Fibroblast of lung (primary cell): Measurements from ENCODE around the gene TMEM52B. TPM values are rescaled to one million over a fixed set of nuclear protein-coding genes. Genes with fewer than 3 reads are reported as not detected.
A peak's percentile ranks its signal among the peaks of the same experiment; 100 is the strongest.

Source experiments
- DNase-seq, 2 donors: peaks; one replicate each; pipeline versions ENCODE4 v3.0.0 to v3.0.0-alpha.2; 2010; ENCODE audit warnings: low read depth in 2 of 2
- H2AFZ ChIP-seq: 2 replicates; pipeline ENCODE4 v1.5.1; 2012; ENCODE audit warnings: low read length, control low read depth, inconsistent platforms
- H3K27ac ChIP-seq: 2 replicates; pipeline ENCODE4 v1.5.1; 2011; ENCODE audit warnings: low read length, control low read depth; ENCODE audit not compliant: insufficient read depth
- H3K27me3 ChIP-seq: 2 replicates; pipeline ENCODE4 v1.5.1; 2011; ENCODE audit warnings: mild to moderate bottlenecking, low read length; ENCODE audit not compliant: control insufficient read depth, insufficient read depth
- H3K36me3 ChIP-seq: 2 replicates; pipeline ENCODE4 v1.5.1; 2011; ENCODE audit warnings: low read length; ENCODE audit not compliant: control insufficient read depth, insufficient read depth
- H3K4me1 ChIP-seq: 2 replicates; pipeline ENCODE4 v1.5.1; 2011; ENCODE audit warnings: low read length; ENCODE audit not compliant: control insufficient read depth, insufficient read depth; ENCODE audit errors: extremely low read depth
- H3K4me2 ChIP-seq: 2 replicates; pipeline ENCODE4 v1.5.1; 2011; ENCODE audit warnings: low read length, control low read depth; ENCODE audit not compliant: insufficient read depth; ENCODE audit errors: extremely low read depth
- H3K4me3 ChIP-seq, 4 experiments: fragments of 200-600 bp in 1 of 4; sonication (generic) in 1 of 4; replicated peaks in 1 of 4; 2 replicates each; pipeline ENCODE4 v1.5.1; 2011 to 2016; ENCODE audit warnings: low read length in 4 of 4, low read depth in 3 of 4, mild to moderate bottlenecking in 3 of 4, control low read depth in 2 of 4, inconsistent platforms in 1 of 4, mixed read lengths in 1 of 4; ENCODE audit not compliant: insufficient read depth in 1 of 4; ENCODE audit errors: control extremely low read depth in 1 of 4
- H3K79me2 ChIP-seq: 2 replicates; pipeline ENCODE4 v1.5.1; 2012; ENCODE audit warnings: mild to moderate bottlenecking, low read length, inconsistent platforms; ENCODE audit not compliant: control insufficient read depth, insufficient read depth
- H3K9ac ChIP-seq: 2 replicates; pipeline ENCODE4 v1.5.1; 2011; ENCODE audit warnings: mild to moderate bottlenecking, low read length, control low read depth; ENCODE audit not compliant: insufficient read depth
- H3K9me3 ChIP-seq: 2 replicates; pipeline ENCODE4 v1.5.1; 2012; ENCODE audit warnings: low read depth, low read length; ENCODE audit not compliant: control insufficient read depth, insufficient read depth
- H4K20me1 ChIP-seq: 2 replicates; pipeline ENCODE4 v1.5.1; 2011; ENCODE audit warnings: low read length; ENCODE audit not compliant: control insufficient read depth, insufficient read depth; ENCODE audit errors: extremely low read depth
- CTCF ChIP-seq, 2 donors: IDR thresholded peaks in 1 of 2; conservative IDR thresholded peaks in 1 of 2; 1 replicate in 1 of 2; 2 replicates in 1 of 2; pipeline ENCODE4 v1.5.1; 2011 to 2012; ENCODE audit warnings: low read length in 2 of 2, control low read depth in 1 of 2, inconsistent platforms in 1 of 2, low read depth in 1 of 2, mild to moderate bottlenecking in 1 of 2
- EZH2 ChIP-seq: IDR thresholded peaks from 2 replicates; pipeline ENCODE4 v1.5.1; 2012; ENCODE audit warnings: low read length, control low read depth, mild to moderate bottlenecking; ENCODE audit errors: missing control alignments
- polyA plus RNA-seq, 2 donors: library from polyadenylated mRNA; depleted of rRNA in 1 of 2; stranded (reverse) in 1 of 2; unstranded in 1 of 2; fragments of >200 nt; gene quantifications; 2 replicates each; pipeline ENCODE4 v1.2.1, GENCODE V29; 2011 to 2012; ENCODE audit warnings: missing spikeins in 1 of 2
- total RNA-seq: library from RNA; depleted of rRNA; stranded (reverse); fragments of >200 nt; gene quantifications from 2 replicates; pipeline ENCODE4 v1.2.1, GENCODE V29; 2014

Gene TMEM52B
- total and polyA plus RNA-seq, 2 donors (not counting 1 experiment from before 2014, with no cell fraction given), result 0.50 to 5.7 TPM

- Histone ChIP-seq H3K9me3 (no peaks in the 10 kb centered on the region), H3K79me2 (no peaks in the 10 kb centered on the region), H3K9ac (no peak overlapping the region), H3K4me2 (no peak overlapping the region), H3K27me3 (no peaks in the 10 kb centered on the region), H3K4me3 (no peak overlapping the region), H2AFZ (no peak overlapping the region), H3K4me1 (no peaks in the 10 kb centered on the region), H3K27ac (no peak overlapping the region), H3K36me3 (no peaks in the 10 kb centered on the region), H4K20me1 (no peaks in the 10 kb centered on the region)
- no peak for TF ChIP-seq CTCF (conservative IDR thresholded peaks at IDR 0.05 in 1 of 2, IDR thresholded peaks at IDR 0.05 in 1 of 2; ENCODE audit: low read depth in 1 of 2, low read length in 2 of 2)
- TF ChIP-seq EZH2, result no peak
- DNase-seq, result no peak
These were observed 55.7 kb downstream of the TMEM52B start for GRCh38 chr12:10234562-10234961.

GRCh38 chr12:10235761-10236631, 57.2 kb downstream of the TMEM52B start:
- no peaks in the 10 kb centered on the region for H3K36me3 ChIP-seq
- H3K9me3 ChIP-seq, result no peaks in the 10 kb centered on the region
- no peaks in the 10 kb centered on the region for H4K20me1 ChIP-seq
- no peaks in the 10 kb centered on the region for H3K79me2 ChIP-seq
- no peak overlapping the region for H3K9ac ChIP-seq
- no peak overlapping the region for H3K4me3 ChIP-seq
- H3K27ac ChIP-seq, result no peak overlapping the region
- H3K4me2 ChIP-seq, result no peak overlapping the region
- H3K4me1 ChIP-seq, result no peaks in the 10 kb centered on the region
- H3K27me3 ChIP-seq, result no peaks in the 10 kb centered on the region
- H2AFZ ChIP-seq, result no peak overlapping the region
- TF ChIP-seq EZH2 (no peak), CTCF (conservative IDR thresholded peaks at IDR 0.05 in 1 of 2, IDR thresholded peaks at IDR 0.05 in 1 of 2; ENCODE audit: low read depth in 1 of 2, low read length in 2 of 2) (peak; percentile 78 to 87)
- peak; percentile 25 to 54 for DNase-seq

- TF ChIP-seq EZH2 (no peak), CTCF (conservative IDR thresholded peaks at IDR 0.05 in 1 of 2, IDR thresholded peaks at IDR 0.05 in 1 of 2; ENCODE audit: low read depth in 1 of 2, low read length in 2 of 2) (no peak)
- H3K4me3 ChIP-seq, result no peak overlapping the region
- H3K9ac ChIP-seq, result no peak overlapping the region
- H3K4me2 ChIP-seq, result no peak overlapping the region
- H3K36me3 ChIP-seq, result no peaks in the 10 kb centered on the region
- no peak overlapping the region for H2AFZ ChIP-seq
- H3K79me2 ChIP-seq, result no peaks in the 10 kb centered on the region
- H3K27ac ChIP-seq, result no peak overlapping the region
- H3K4me1 ChIP-seq, result no peaks in the 10 kb centered on the region
- H3K27me3 ChIP-seq, result no peaks in the 10 kb centered on the region
- no peaks in the 10 kb centered on the region for H4K20me1 ChIP-seq
- DNase-seq, result no peak
- no peaks in the 10 kb centered on the region for H3K9me3 ChIP-seq
These were observed 57.9 kb downstream of the TMEM52B start for GRCh38 chr12:10236720-10237119.
